ENCODE data around the gene TNRC18.

Gene TNRC18

GRCh38 chr7:5365976-5366625 is 57.5 kb downstream of the TNRC18 start:
- TF ChIP-seq RAD21 (IDR thresholded peaks at IDR 0.05; ENCODE audit: low read depth), result peak; percentile 71

GRCh38 chr7:5363729-5364128 is 59.9 kb downstream of the TNRC18 start:
- TF ChIP-seq TCF12 (IDR thresholded peaks at IDR 0.05; ENCODE audit: low read depth) (no peak), CREB1 (IDR thresholded peaks at IDR 0.05; ENCODE audit: low read depth) (no peak), CEBPB (IDR thresholded peaks at IDR 0.05) (no peak), RAD21 (IDR thresholded peaks at IDR 0.05; ENCODE audit: low read depth) (no peak), YY1 (IDR thresholded peaks at IDR 0.05; ENCODE audit: low read depth) (no peak)
- TF ChIP-seq, protein P1, sequence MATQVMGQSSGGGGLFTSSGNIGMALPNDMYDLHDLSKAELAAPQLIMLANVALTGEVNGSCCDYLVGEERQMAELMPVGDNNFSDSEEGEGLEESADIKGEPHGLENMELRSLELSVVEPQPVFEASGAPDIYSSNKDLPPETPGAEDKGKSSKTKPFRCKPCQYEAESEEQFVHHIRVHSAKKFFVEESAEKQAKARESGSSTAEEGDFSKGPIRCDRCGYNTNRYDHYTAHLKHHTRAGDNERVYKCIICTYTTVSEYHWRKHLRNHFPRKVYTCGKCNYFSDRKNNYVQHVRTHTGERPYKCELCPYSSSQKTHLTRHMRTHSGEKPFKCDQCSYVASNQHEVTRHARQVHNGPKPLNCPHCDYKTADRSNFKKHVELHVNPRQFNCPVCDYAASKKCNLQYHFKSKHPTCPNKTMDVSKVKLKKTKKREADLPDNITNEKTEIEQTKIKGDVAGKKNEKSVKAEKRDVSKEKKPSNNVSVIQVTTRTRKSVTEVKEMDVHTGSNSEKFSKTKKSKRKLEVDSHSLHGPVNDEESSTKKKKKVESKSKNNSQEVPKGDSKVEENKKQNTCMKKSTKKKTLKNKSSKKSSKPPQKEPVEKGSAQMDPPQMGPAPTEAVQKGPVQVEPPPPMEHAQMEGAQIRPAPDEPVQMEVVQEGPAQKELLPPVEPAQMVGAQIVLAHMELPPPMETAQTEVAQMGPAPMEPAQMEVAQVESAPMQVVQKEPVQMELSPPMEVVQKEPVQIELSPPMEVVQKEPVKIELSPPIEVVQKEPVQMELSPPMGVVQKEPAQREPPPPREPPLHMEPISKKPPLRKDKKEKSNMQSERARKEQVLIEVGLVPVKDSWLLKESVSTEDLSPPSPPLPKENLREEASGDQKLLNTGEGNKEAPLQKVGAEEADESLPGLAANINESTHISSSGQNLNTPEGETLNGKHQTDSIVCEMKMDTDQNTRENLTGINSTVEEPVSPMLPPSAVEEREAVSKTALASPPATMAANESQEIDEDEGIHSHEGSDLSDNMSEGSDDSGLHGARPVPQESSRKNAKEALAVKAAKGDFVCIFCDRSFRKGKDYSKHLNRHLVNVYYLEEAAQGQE (IDR thresholded peaks at IDR 0.05; ENCODE audit: low read depth), result no peak

DNA sequence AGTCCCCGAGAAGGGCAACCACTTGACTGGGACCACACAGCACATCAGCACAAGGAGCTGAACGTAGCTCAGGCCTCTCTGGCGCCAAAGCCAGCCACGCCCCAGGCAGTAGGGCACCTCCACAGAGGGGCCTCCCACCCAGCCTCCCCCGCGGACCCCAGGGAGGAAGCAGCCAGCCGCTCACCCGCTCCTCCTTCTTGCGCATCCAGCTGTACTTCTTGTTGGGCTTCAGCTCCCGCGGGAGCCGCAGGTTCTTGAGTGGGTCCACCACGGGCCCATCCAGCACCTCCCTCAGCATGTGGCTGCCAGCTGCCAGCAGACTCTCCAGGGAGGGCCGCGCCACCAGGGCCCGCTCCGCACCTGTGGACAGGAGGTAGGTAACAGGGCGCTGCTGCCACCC is 61.2 kb downstream of the TNRC18 start:
- TF ChIP-seq CEBPB (IDR thresholded peaks at IDR 0.05) (no peak), NFIC (IDR thresholded peaks at IDR 0.05) (no peak), FOXM1 (IDR thresholded peaks at IDR 0.05; ENCODE audit: borderline replicate concordance, low read depth) (no peak), TEAD4 (IDR thresholded peaks at IDR 0.05) (no peak), CREB1 (IDR thresholded peaks at IDR 0.05; ENCODE audit: low read depth) (no peak), RAD21 (IDR thresholded peaks at IDR 0.05; ENCODE audit: low read depth) (no peak), TCF12 (IDR thresholded peaks at IDR 0.05; ENCODE audit: low read depth) (no peak), MAX (IDR thresholded peaks at IDR 0.05) (no peak), EP300 (IDR thresholded peaks at IDR 0.05; ENCODE audit: borderline replicate concordance) (no peak), EGR1 (IDR thresholded peaks at IDR 0.05) (no peak)
- TF ChIP-seq, protein P1 (IDR thresholded peaks at IDR 0.05; ENCODE audit: low read depth), result no peak
- TF ChIP-seq, protein P2, sequence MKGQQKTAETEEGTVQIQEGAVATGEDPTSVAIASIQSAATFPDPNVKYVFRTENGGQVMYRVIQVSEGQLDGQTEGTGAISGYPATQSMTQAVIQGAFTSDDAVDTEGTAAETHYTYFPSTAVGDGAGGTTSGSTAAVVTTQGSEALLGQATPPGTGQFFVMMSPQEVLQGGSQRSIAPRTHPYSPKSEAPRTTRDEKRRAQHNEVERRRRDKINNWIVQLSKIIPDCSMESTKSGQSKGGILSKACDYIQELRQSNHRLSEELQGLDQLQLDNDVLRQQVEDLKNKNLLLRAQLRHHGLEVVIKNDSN (IDR thresholded peaks at IDR 0.05), result no peak

DNA sequence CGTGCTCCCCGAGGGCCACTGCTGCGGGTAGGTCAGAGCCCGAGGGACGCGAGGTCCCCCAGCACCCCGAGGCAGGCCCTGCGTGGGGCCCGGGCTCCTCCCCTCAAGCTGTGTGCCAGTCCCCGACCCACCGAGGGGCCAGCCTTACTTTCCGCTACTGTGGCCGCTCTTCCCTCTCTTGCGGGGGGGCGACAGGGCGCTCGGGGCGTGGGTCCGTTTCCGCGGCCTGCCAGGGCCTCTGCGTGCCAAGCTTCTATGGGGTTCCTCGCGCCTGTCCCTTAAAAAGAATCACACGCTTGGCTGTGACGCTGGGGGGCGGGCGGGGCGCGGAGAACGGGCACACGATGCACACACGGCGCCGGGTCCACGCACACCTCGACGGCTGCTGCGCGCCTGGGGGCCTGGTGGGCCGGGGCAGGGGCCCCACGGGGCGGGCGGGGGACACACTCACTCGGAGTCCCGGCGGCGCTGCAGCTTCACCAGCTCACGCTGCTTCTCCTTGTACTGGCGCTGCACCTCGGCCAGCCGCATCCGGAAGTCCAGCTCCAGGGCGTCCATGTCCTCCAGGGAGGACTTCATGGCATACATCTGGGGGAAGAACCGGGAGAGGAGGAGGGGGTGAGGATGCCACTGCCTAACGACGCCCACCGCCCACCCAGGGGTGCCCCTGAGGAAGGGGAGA is 62.0 kb downstream of the TNRC18 start:
- TF ChIP-seq TCF12 (IDR thresholded peaks at IDR 0.05; ENCODE audit: low read depth) (no peak), CREB1 (IDR thresholded peaks at IDR 0.05; ENCODE audit: low read depth) (no peak), EGR1 (IDR thresholded peaks at IDR 0.05) (no peak), CEBPB (IDR thresholded peaks at IDR 0.05) (no peak), EP300 (IDR thresholded peaks at IDR 0.05; ENCODE audit: borderline replicate concordance) (no peak), NFIC (IDR thresholded peaks at IDR 0.05) (no peak), TEAD4 (IDR thresholded peaks at IDR 0.05) (no peak), RAD21 (IDR thresholded peaks at IDR 0.05; ENCODE audit: low read depth) (no peak), FOXM1 (IDR thresholded peaks at IDR 0.05; ENCODE audit: borderline replicate concordance, low read depth) (no peak), YY1 (IDR thresholded peaks at IDR 0.05; ENCODE audit: low read depth) (no peak), TAF1 (IDR thresholded peaks at IDR 0.05; ENCODE audit: low read depth) (no peak), MAX (IDR thresholded peaks at IDR 0.05) (no peak), ZBTB7A (IDR thresholded peaks at IDR 0.05; ENCODE audit: low read depth) (no peak)
- TF ChIP-seq, protein P2 (IDR thresholded peaks at IDR 0.05), result no peak
- TF ChIP-seq, protein P1 (IDR thresholded peaks at IDR 0.05; ENCODE audit: low read depth), result no peak

All from Ishikawa (cell line).